Activated CD4-positive, alpha-beta T cell treated with anti-CD3 and anti-CD28 coated beads for 48 hours (primary cell): ENCODE results near the gene CYRIA.

Experiments
- DNase-seq: peaks from one replicate; pipeline ENCODE4 v3.0.0-alpha.2; 2020

Gene CYRIA

GRCh38 chr2:16626997-16627605 lies 38.5 kb downstream of the CYRIA start:
- no peak for DNase-seq

- no peak for DNase-seq
Measured at GRCh38 chr2:16626497-16626896, 39.1 kb downstream of the CYRIA start.

DNA sequence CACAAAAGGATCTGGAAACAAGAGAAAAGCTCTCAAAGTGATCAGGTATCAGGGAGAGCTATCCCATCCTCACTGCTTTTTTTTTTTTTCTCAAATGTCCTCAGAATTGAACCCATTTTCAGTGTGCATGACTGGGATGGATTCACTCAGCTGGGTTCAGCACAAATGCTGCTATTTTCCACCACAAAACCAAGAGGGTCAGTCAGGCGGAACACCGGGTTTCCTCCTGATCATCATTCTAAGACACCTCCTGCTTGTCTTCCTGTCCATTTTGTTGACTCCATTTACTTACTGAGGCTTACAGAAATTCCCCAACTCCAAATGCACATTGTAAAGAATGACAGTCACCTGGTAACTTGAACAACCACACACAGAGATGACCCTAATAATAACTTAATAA lies 39.9 kb downstream of the CYRIA start:
- no peak for DNase-seq

- DNase-seq = no peak
Measured at GRCh38 chr2:16625201-16625729, 40.4 kb downstream of the CYRIA start.

DNA sequence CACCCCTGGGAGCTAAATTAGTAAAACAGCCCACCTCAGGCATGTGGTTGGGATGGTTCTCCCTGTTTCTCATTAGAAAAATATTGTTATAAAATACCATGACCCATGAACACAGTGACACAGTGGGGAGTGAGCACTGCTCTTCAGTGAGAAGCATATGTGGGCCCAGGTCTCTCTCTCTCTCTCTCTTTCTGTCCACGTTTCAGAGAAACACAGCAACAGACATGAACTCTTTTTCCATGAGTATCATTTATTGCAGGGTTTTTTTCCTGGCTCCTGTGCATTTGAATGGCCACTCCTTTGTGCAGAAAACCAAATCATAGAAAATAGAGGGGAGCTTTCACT lies 41.2 kb downstream of the CYRIA start:
- no peak for DNase-seq

- DNase-seq = no peak
Measured at GRCh38 chr2:16623564-16624435, 41.8 kb downstream of the CYRIA start.

DNA sequence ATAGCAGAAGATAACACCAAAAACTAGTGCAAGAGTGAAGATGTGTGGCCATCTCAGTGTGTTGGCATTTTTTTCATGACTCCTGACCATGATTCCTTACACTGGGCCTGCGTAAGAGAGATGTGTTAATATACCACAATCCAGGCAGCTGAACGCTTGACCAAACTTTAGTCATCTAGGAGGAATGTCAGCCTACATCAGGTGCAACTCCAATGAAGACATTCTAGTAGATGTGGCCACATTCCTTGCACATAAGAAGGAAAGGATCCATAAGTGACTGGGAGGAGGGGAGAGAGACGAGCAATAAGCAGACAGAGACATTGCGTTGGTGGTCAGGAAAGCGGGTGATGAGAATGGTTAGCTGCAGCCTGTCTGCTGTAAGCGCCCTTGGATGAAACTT lies 42.6 kb downstream of the CYRIA start:
- DNase-seq = no peak

GRCh38 chr2:16622399-16622968 lies 43.1 kb downstream of the CYRIA start:
- no peak for DNase-seq

- no peak for DNase-seq
Measured at GRCh38 chr2:16621316-16621715, 44.3 kb downstream of the CYRIA start.

GRCh38 chr2:16620590-16620989 lies 45.0 kb downstream of the CYRIA start:
- DNase-seq = no peak

DNA sequence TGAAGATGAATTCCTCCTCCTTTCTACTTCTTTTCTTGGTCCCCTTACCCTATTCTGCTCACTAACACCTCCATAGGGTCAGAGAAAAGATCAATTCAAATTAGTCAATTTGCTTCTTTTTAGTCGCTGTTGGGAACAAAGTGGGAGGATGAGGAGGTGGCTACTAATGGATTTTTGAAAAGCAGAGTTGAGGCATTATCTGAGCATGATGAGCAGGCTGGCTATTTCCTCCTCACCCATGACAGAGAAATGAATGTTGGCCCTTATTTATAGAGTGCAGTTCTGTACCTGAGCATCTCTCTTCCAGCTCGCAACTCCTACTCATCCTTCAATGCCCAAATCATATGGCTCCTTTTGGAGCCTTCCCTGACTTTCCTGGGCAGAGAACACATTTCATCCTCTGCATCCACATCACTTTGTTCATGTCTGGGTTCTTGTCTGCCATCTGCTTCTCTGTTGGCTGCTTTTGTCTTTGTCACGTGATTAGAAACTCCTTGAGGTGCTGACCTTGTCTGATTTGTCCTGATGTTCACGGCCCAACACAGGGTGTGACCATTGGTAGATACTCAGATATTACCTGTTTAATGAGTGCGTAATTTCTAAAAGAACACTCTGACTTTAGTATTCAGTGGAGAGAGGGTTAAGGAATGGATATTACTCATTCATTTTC lies 45.9 kb downstream of the CYRIA start:
- no peak for DNase-seq

DNA sequence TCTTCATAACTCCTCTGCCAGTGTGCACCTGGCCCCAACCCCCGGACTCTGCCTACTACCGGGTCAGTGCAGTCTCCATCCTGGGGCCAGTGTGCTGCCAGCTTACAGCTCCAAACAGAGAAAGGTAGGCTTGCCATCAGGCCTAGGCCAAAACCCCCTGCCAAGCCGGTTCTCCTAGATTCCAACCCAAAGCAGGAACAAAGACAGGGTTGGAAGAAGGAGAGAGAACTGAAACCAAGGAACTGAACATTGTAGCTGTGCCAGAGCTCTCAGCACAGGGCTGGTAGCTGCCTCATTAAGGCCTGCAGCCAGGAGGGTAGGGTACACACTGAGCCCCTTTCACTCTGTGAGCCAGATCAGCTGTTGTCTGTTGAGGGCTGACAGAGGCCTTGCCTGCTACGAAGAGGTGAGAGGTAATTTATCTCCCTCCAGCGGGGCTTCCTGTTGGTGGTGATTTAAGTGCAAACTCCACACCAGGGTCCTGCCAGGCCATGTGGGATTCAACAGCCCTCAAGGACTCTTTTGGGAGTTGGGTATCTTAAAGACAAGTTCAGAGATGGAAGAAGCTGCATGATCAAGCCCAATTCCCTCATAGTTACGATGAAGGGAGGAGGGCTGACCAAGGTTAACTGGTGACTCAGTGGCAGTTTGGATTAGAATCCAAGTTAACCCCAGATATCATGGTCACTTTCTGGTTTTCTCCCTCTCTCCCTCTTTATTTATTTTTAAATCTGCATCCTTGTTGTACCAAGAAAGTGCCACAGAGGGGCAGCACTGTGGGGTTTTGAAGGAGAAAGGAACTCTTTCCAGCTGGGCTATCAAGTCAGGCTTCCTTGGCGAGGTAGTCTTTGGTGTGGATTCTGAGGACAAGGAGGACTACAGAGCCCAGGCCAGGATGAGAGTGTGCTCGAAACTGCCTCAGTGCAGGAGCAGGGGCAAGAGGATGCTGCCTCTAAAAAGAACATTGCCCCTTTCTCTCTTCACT lies 48.1 kb downstream of the CYRIA start:
- no peak for DNase-seq
